Vagina (tissue), 2 donors: ENCODE measurements around the gene IGFLR1. TPM values are rescaled to one million over a fixed set of nuclear protein-coding genes. Genes with fewer than 3 reads are reported as not detected.

Experiments used
- DNase-seq, 2 donors: peaks; one replicate each; pipeline ENCODE4 v3.0.0-alpha.2; 2017; ENCODE audit errors: extremely low spot score in 2 of 2
- H3K27ac ChIP-seq: fragments of 200-600 bp; sonication (generic); one replicate; pipeline ENCODE4 v1.5.1; 2019
- H3K27me3 ChIP-seq: fragments of 200-600 bp; sonication (generic); one replicate; pipeline ENCODE4 v1.5.1; 2019
- H3K36me3 ChIP-seq, 2 donors: fragments of 200-600 bp; sonication (generic); one replicate each; pipeline ENCODE4 v1.5.1; 2017 to 2019
- H3K4me1 ChIP-seq: fragments of 200-600 bp; sonication (generic); one replicate; pipeline ENCODE4 v1.5.1; 2019
- H3K4me3 ChIP-seq, 2 donors: fragments of 200-600 bp; sonication (generic); 1 replicate in 1 of 2; 2 replicates in 1 of 2; pipeline ENCODE4 v1.5.1; 2016 to 2019
- H3K9me3 ChIP-seq: fragments of 200-600 bp; sonication (generic); one replicate; pipeline ENCODE4 v1.5.1; 2019
- CTCF ChIP-seq, 3 experiments: fragments of 450-650 bp in 2 of 3; fragments of 200-600 bp in 1 of 3; sonication (generic) in 1 of 3; IDR thresholded peaks; one replicate each; pipeline ENCODE4 v1.5.1; 2017 to 2019; ENCODE audit warnings: antibody characterized with exemption in 3 of 3, mild to moderate bottlenecking in 2 of 3, moderate library complexity in 2 of 3
- POLR2A ChIP-seq, 2 donors: fragments of 450-650 bp; IDR thresholded peaks; one replicate each; pipeline ENCODE4 v1.6.1; 2017; ENCODE audit warnings: antibody characterized with exemption in 2 of 2, mild to moderate bottlenecking in 2 of 2, moderate library complexity in 2 of 2
- POLR2AphosphoS5 ChIP-seq, 2 donors: sonication (generic); formaldehyde crosslinking; IDR thresholded peaks; one replicate each; pipeline ENCODE4 v1.9.0; 2017; ENCODE audit warnings: antibody characterized with exemption in 2 of 2, mild to moderate bottlenecking in 2 of 2, low read depth in 1 of 2; ENCODE audit not compliant: insufficient read depth in 1 of 2
- intact Hi-C: fragments of 100-400 bp; cut with DNase I; formaldehyde crosslinking; loops from one replicate; pipeline ENCODE4 v1.15.1; 2023
- total RNA-seq: library from RNA; depleted of rRNA; stranded (reverse); fragments of >200 nt; gene quantifications from one replicate; pipeline ENCODE4 v1.2.3, GENCODE V29; 2016

The IGFLR1 gene
- total RNA-seq, 1 donor from 2014 or later, result 7.4 TPM

GRCh38 chr19:35789195-35789977 is 47.1 kb upstream of the IGFLR1 start:
- no peak for DNase-seq
- no peaks in the 10 kb centered on the region for H3K27me3 ChIP-seq
- no peak overlapping the region for H3K4me3 ChIP-seq
- intact Hi-C loops, result no loop called here
- TF ChIP-seq POLR2A (IDR thresholded peaks at IDR 0.05), result no peak
- TF ChIP-seq POLR2AphosphoS5 (IDR thresholded peaks at IDR 0.05; ENCODE audit: insufficient read depth in 1 of 2, low read depth in 1 of 2), result no peak
- no peak for TF ChIP-seq CTCF (IDR thresholded peaks at IDR 0.05)
- H3K4me1 ChIP-seq, result no peaks in the 10 kb centered on the region
- H3K27ac ChIP-seq, result no peak overlapping the region
- H3K36me3 ChIP-seq, result no peaks in the 10 kb centered on the region
- no peaks in the 10 kb centered on the region for H3K9me3 ChIP-seq

- H3K27me3 ChIP-seq, result no peaks in the 10 kb centered on the region
Observed at GRCh38 chr19:35788205-35788960, 46.1 kb upstream of the IGFLR1 start.

GRCh38 chr19:35787227-35787799 is 45.1 kb upstream of the IGFLR1 start:
- Histone ChIP-seq H3K9me3 (no peaks in the 10 kb centered on the region), H3K4me3 (no peak overlapping the region), H3K27me3 (no peaks in the 10 kb centered on the region), H3K4me1 (no peaks in the 10 kb centered on the region), H3K36me3 (peaks cover 0 to 1% of the 10 kb centered on the region in 2 donors), H3K27ac (no peak overlapping the region)
- DNase-seq, result no peak
- TF ChIP-seq POLR2A (IDR thresholded peaks at IDR 0.05) (no peak), CTCF (IDR thresholded peaks at IDR 0.05) (no peak), POLR2AphosphoS5 (IDR thresholded peaks at IDR 0.05; ENCODE audit: insufficient read depth in 1 of 2, low read depth in 1 of 2) (no peak)
- intact Hi-C loops, result no loop called here

More at GRCh38 chr19:35788205-35788960, 46.1 kb upstream of the IGFLR1 start:
- no peaks in the 10 kb centered on the region for H3K36me3 ChIP-seq
- no peak overlapping the region for H3K4me3 ChIP-seq
- DNase-seq, result no peak
- intact Hi-C loops, result no loop called here
- TF ChIP-seq POLR2AphosphoS5 (IDR thresholded peaks at IDR 0.05; ENCODE audit: insufficient read depth in 1 of 2, low read depth in 1 of 2), result no peak
- no peak for TF ChIP-seq POLR2A (IDR thresholded peaks at IDR 0.05)
- TF ChIP-seq CTCF (IDR thresholded peaks at IDR 0.05), result no peak
- no peak overlapping the region for H3K27ac ChIP-seq
- H3K9me3 ChIP-seq, result no peaks in the 10 kb centered on the region
- H3K4me1 ChIP-seq, result no peaks in the 10 kb centered on the region

- Histone ChIP-seq H3K36me3 (peaks cover 0 to 4% of the 10 kb centered on the region in 2 donors), H3K27ac (no peak overlapping the region), H3K27me3 (no peaks in the 10 kb centered on the region), H3K4me1 (no peaks in the 10 kb centered on the region), H3K4me3 (no peak overlapping the region), H3K9me3 (no peaks in the 10 kb centered on the region)
- TF ChIP-seq POLR2A (IDR thresholded peaks at IDR 0.05), result no peak
- TF ChIP-seq CTCF (IDR thresholded peaks at IDR 0.05), result no peak
- no peak for TF ChIP-seq POLR2AphosphoS5 (IDR thresholded peaks at IDR 0.05; ENCODE audit: insufficient read depth in 1 of 2, low read depth in 1 of 2)
- intact Hi-C loops, result no loop called here
- no peak for DNase-seq
Observed at GRCh38 chr19:35786299-35787160, 44.3 kb upstream of the IGFLR1 start.
